ENCODE results near the gene HSPA12A. TPM values are rescaled to one million over a fixed set of nuclear protein-coding genes. Genes with fewer than 3 reads are reported as not detected.

The HSPA12A gene
- total RNA-seq, 1 donor from 2014 or later = 13.7 TPM

DNA sequence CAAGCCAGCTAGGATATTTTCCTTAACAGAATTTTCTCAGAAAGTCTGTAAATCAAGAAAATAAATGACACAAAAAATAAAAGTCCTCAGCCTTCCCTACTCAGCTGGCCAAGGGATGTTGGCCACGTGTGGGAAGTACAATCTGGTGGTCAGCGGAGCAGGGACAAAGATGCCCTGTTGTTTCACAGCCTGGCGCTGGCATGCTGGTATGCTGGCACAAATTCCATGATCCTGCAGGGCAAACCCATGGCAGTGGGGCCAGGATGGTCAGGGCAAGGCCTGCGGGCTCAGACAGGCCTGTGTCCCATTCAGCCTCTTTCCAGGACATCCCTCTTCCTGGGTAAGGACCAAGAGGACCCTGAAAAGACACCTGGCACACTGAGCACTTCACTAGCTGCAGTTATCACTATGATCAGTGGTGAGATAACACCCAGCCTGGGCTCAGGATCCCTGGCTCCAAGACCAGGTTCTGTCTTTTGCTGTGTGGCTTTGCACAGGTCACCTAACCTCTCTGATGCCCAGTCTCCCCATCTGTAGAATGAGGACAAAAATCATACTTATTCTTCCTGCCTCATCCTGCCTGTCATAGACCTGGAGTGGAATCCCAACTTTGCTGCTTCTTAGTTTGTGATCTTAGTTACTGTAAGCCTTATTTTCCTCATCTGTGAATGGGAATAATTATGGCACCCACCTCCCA is 10.8 kb upstream of the HSPA12A start:
- no peak overlapping the region for H3K4me3 ChIP-seq (ENCODE audit: low read depth, low read length)
- H3K36me3 ChIP-seq (ENCODE audit: control insufficient read depth, insufficient read depth, low read length) = no peaks in the 10 kb centered on the region
- TF ChIP-seq, protein P1, sequence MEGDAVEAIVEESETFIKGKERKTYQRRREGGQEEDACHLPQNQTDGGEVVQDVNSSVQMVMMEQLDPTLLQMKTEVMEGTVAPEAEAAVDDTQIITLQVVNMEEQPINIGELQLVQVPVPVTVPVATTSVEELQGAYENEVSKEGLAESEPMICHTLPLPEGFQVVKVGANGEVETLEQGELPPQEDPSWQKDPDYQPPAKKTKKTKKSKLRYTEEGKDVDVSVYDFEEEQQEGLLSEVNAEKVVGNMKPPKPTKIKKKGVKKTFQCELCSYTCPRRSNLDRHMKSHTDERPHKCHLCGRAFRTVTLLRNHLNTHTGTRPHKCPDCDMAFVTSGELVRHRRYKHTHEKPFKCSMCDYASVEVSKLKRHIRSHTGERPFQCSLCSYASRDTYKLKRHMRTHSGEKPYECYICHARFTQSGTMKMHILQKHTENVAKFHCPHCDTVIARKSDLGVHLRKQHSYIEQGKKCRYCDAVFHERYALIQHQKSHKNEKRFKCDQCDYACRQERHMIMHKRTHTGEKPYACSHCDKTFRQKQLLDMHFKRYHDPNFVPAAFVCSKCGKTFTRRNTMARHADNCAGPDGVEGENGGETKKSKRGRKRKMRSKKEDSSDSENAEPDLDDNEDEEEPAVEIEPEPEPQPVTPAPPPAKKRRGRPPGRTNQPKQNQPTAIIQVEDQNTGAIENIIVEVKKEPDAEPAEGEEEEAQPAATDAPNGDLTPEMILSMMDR (IDR thresholded peaks at IDR 0.05; ENCODE audit: insufficient read depth, low read length, poor library complexity, severe bottlenecking) = no peak
- no peaks in the 10 kb centered on the region for H3K27me3 ChIP-seq (ENCODE audit: control insufficient read depth, insufficient read depth, low read length)
- DNase-seq (ENCODE audit: low read depth) = no peak

DNA sequence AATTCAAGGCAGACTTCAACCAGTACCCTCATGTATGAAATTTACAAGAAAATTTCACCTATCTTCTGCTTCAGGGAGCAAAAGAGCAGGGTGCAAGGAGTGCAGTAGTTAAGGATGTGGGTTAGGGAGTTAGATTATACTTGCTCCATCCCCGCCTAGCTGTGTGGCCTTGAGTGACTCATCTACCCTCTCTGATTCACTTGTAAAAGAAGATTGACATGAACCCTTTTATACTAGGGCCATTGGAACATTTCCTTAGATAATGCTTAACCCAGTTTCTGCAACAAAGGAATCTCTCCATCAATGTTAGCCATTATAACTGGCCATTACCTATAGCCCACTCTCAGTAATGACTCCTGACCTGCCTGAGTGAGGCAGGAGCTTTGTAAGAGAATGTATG is 10.2 kb upstream of the HSPA12A start:
- H3K27me3 ChIP-seq (ENCODE audit: control insufficient read depth, insufficient read depth, low read length) = no peaks in the 10 kb centered on the region
- TF ChIP-seq, protein P1 (IDR thresholded peaks at IDR 0.05; ENCODE audit: insufficient read depth, low read length, poor library complexity, severe bottlenecking) = no peak
- no peaks in the 10 kb centered on the region for H3K36me3 ChIP-seq (ENCODE audit: control insufficient read depth, insufficient read depth, low read length)
- no peak for DNase-seq (ENCODE audit: low read depth)
- H3K4me3 ChIP-seq (ENCODE audit: low read depth, low read length) = no peak overlapping the region

DNA sequence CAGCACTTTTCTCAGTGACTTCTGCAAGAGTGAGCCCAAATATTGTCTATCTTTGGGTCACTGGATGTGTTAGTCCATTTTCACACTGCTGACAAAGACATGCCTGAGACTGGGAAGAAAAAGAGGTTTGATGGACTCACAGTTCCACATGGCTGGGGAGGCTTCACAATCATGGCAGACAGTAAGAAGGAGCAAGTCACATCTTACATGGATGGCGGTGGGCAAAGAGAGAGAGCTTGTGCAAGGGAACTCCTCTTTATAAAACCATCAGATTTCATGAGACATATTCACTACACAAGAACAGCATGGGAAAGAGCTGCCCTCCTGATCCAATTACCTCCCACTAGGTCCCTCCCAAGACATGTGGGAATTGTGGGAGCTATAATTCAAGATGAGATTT is 6.1 kb upstream of the HSPA12A start:
- TF ChIP-seq, protein P1 (IDR thresholded peaks at IDR 0.05; ENCODE audit: insufficient read depth, low read length, poor library complexity, severe bottlenecking) = no peak
- DNase-seq (ENCODE audit: low read depth) = no peak
- H3K36me3 ChIP-seq (ENCODE audit: control insufficient read depth, insufficient read depth, low read length) = no peaks in the 10 kb centered on the region
- no peaks in the 10 kb centered on the region for H3K27me3 ChIP-seq (ENCODE audit: control insufficient read depth, insufficient read depth, low read length)
- H3K4me3 ChIP-seq (ENCODE audit: low read depth, low read length) = no peak overlapping the region

DNA sequence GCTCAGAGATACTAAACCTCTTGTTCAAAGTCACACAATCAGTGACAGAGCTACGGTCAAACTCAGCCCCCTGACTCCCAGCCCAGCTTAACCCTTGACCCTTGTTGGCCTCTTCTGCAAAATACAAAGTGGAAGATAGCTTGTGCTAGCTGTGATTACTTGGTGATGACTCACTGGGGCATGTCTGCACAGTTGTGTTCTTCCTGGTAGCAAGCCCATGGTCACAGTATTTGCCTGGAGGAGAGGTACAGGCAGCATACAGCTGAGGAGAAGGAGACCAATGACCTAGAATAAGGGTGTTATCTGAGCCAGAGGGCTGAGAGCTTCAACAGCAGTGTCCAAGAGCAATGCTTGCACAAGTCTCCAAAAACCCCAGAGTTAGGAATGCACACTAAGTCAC is 5.7 kb upstream of the HSPA12A start:
- Histone ChIP-seq H3K4me3 (ENCODE audit: low read depth, low read length) (no peak overlapping the region), H3K27me3 (ENCODE audit: control insufficient read depth, insufficient read depth, low read length) (no peaks in the 10 kb centered on the region), H3K36me3 (ENCODE audit: control insufficient read depth, insufficient read depth, low read length) (no peaks in the 10 kb centered on the region)
- TF ChIP-seq, protein P1 (IDR thresholded peaks at IDR 0.05; ENCODE audit: insufficient read depth, low read length, poor library complexity, severe bottlenecking) = no peak
- DNase-seq (ENCODE audit: low read depth) = no peak

DNA sequence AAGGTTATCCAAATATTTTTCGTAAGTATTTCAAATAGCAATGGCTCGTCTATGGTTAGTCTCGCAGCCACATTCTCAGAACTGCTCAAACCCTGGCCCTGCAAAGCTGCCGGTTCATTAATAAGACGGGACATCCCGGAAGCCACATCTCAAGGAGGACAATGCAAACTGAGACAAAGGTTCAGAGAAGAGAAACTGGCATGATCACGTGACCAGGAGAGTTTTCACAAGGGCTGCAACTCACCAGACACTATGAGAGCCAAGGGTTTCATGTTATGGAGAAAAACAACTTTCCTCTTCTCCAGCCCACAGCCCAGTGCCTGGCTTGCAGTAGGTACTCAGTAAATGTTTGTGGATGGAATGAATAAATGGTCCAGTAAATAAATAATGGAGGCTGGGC is 5.0 kb upstream of the HSPA12A start:
- TF ChIP-seq, protein P1 (IDR thresholded peaks at IDR 0.05; ENCODE audit: insufficient read depth, low read length, poor library complexity, severe bottlenecking) = no peak
- H3K36me3 ChIP-seq (ENCODE audit: control insufficient read depth, insufficient read depth, low read length) = no peaks in the 10 kb centered on the region
- no peak for DNase-seq (ENCODE audit: low read depth)
- H3K4me3 ChIP-seq (ENCODE audit: low read depth, low read length) = no peak overlapping the region
- no peaks in the 10 kb centered on the region for H3K27me3 ChIP-seq (ENCODE audit: control insufficient read depth, insufficient read depth, low read length)

DNA sequence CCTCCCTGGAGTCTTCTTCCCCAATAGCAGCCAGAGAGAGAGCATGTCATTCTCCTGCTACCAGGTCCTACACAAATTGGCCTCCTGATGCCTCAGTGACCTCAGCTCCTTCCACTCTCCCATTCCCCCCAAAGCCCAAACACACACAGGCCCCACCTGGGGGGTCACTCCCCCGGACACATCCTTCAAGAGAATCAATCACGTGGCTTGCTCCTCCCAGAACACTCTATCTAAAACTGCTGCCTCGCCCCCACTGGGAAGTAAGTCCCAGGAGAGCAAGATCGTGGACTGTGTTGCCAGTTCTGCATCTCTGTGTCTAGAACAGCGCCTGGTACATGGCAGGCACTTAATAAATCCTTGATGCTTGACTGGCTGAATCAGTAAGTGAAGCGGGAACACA is 2.5 kb upstream of the HSPA12A start:
- TF ChIP-seq, protein P1 (IDR thresholded peaks at IDR 0.05; ENCODE audit: insufficient read depth, low read length, poor library complexity, severe bottlenecking) = no peak

More for the DNA sequence above, 2.5 kb upstream of the HSPA12A start:
- Histone ChIP-seq H3K4me3 (ENCODE audit: low read depth, low read length) (no peak overlapping the region), H3K36me3 (ENCODE audit: control insufficient read depth, insufficient read depth, low read length) (no peaks in the 10 kb centered on the region), H3K27me3 (ENCODE audit: control insufficient read depth, insufficient read depth, low read length) (no peaks in the 10 kb centered on the region)
- DNase-seq (ENCODE audit: low read depth) = no peak

All from kidney epithelial cell (primary cell).